Endothelial cell of umbilical vein (primary cell): ENCODE measurements around the gene CDC42EP4. TPM values are rescaled to one million over a fixed set of nuclear protein-coding genes. Genes with fewer than 3 reads are reported as not detected.

Experiments used
- BruUV-seq: library from RNA; stranded (reverse); fragments of 400-500 nt; replicated peaks from 2 replicates; lab custom pipeline; 2021; lab: Mats Ljungman, UMichigan
- CTCF ChIA-PET: fragments of 300-600, 350-600 bp; sonication (Branson Sonifier 250); formaldehyde crosslinking; loops from one replicate; lab custom pipeline; 2021; ENCODE audit warnings: antibody characterized with exemption, inconsistent platforms; lab: Charles Lee
- POLR2A ChIA-PET: fragments of 300-600, 350-600 bp; sonication (Branson Sonifier 250); formaldehyde crosslinking; loops from one replicate; lab custom pipeline; 2021; ENCODE audit warnings: antibody characterized with exemption, inconsistent platforms; lab: Charles Lee
- DNase-seq: peaks from one replicate; pipeline ENCODE4 v3.0.0-alpha.2; 2011; ENCODE audit warnings: low read depth, low spot score
- FAIRE-seq: peaks from 2 replicates; lab custom pipeline; 2011; peaks lifted over from hg19 to GRCh38; lab: Jason Lieb, UNC
- H2AFZ ChIP-seq: 2 replicates; pipeline ENCODE4 v1.6.0; 2012; ENCODE audit warnings: low read depth, low read length, control low read depth, inconsistent platforms
- H3K27ac ChIP-seq: 2 replicates; pipeline ENCODE4 v1.5.1; 2011; ENCODE audit warnings: low read depth, mild to moderate bottlenecking, control low read depth, low read length, moderate library complexity; ENCODE audit not compliant: insufficient read depth
- H3K27me3 ChIP-seq, 2 experiments: 2 replicates each; pipeline versions ENCODE4 v1.6.0 to v1.6.1; 2011; ENCODE audit warnings: low read length in 2 of 2, mixed read lengths in 1 of 2; ENCODE audit not compliant: control insufficient read depth in 2 of 2, insufficient read depth in 2 of 2
- H3K36me3 ChIP-seq, 2 experiments: 2 replicates in 1 of 2; 3 replicates in 1 of 2; pipeline ENCODE4 v1.5.1; 2011; ENCODE audit warnings: low read length in 2 of 2, mild to moderate bottlenecking in 1 of 2, moderate library complexity in 1 of 2; ENCODE audit not compliant: control insufficient read depth in 2 of 2, insufficient read depth in 2 of 2; ENCODE audit errors: extremely low read depth in 1 of 2
- H3K4me1 ChIP-seq: 3 replicates; pipeline ENCODE4 v1.5.1; 2011; ENCODE audit warnings: mild to moderate bottlenecking, low read length; ENCODE audit not compliant: control insufficient read depth, insufficient read depth; ENCODE audit errors: extremely low read depth
- H3K4me2 ChIP-seq: 2 replicates; pipeline ENCODE4 v1.6.1; 2011; ENCODE audit warnings: low read length, control low read depth, mixed read lengths; ENCODE audit not compliant: insufficient read depth
- H3K4me3 ChIP-seq, 3 experiments: fragments of 200-600 bp in 1 of 3; sonication (generic), shearing (Covaris generic) in 1 of 3; replicated peaks in 1 of 3; 2 replicates each; pipeline ENCODE4 v1.5.1; 2011 to 2016; ENCODE audit warnings: control low read depth in 3 of 3, low read length in 3 of 3, mild to moderate bottlenecking in 2 of 3, inconsistent platforms in 1 of 3, low read depth in 1 of 3, moderate library complexity in 1 of 3; ENCODE audit not compliant: insufficient read depth in 1 of 3
- H3K79me2 ChIP-seq: 2 replicates; pipeline ENCODE4 v1.6.0; 2012; ENCODE audit warnings: low read length, inconsistent platforms; ENCODE audit not compliant: control insufficient read depth, insufficient read depth
- H3K9ac ChIP-seq: replicated peaks from 2 replicates; pipeline ENCODE3; 2011; ENCODE audit warnings: low read length, control low read depth; ENCODE audit not compliant: insufficient read depth; ENCODE audit errors: extremely low read depth
- H3K9me1 ChIP-seq: replicated peaks from 3 replicates; pipeline ENCODE4 v1.6.0; 2011; ENCODE audit warnings: mild to moderate bottlenecking, low read length; ENCODE audit not compliant: control insufficient read depth, insufficient read depth; ENCODE audit errors: extremely low read depth
- H3K9me3 ChIP-seq: replicated peaks from 2 replicates; pipeline ENCODE4 v1.5.1; 2012; ENCODE audit warnings: low read length, inconsistent platforms; ENCODE audit not compliant: control insufficient read depth, insufficient read depth
- H4K20me1 ChIP-seq: replicated peaks from 2 replicates; pipeline ENCODE3; 2011; ENCODE audit warnings: mild to moderate bottlenecking, low read length; ENCODE audit not compliant: control insufficient read depth, insufficient read depth; ENCODE audit errors: extremely low read depth
- CTCF ChIP-seq, 2 donors: IDR thresholded peaks; 1 replicate in 1 of 2; 2 replicates in 1 of 2; pipeline ENCODE4 v1.5.1; 2011; ENCODE audit warnings: low read length in 2 of 2, mild to moderate bottlenecking in 2 of 2, moderate library complexity in 2 of 2, control low read depth in 1 of 2, inconsistent platforms in 1 of 2, low read depth in 1 of 2; ENCODE audit not compliant: insufficient read depth in 1 of 2; ENCODE audit errors: extremely low read depth in 1 of 2
- EZH2 ChIP-seq: IDR thresholded peaks from 2 replicates; pipeline ENCODE4 v1.6.1; 2012; ENCODE audit warnings: borderline replicate concordance, low read depth, mild to moderate bottlenecking, moderate library complexity, low read length, inconsistent platforms; ENCODE audit not compliant: severe bottlenecking
- FOS ChIP-seq: IDR thresholded peaks from 2 replicates; pipeline ENCODE4 v1.6.1; 2011; ENCODE audit warnings: mild to moderate bottlenecking, low read length, moderate library complexity, borderline replicate concordance; ENCODE audit not compliant: insufficient read depth
- GATA2 ChIP-seq: IDR thresholded peaks from 2 replicates; pipeline ENCODE4 v1.7.0; 2011; ENCODE audit warnings: low read depth, mild to moderate bottlenecking, moderate library complexity, mixed read lengths, low read length; ENCODE audit not compliant: insufficient read length, insufficient read depth
- JUN ChIP-seq: IDR thresholded peaks from 2 replicates; pipeline ENCODE4 v1.6.1; 2011; ENCODE audit warnings: borderline replicate concordance, low read depth; ENCODE audit not compliant: insufficient read length, insufficient read depth
- MAX ChIP-seq: IDR thresholded peaks from 2 replicates; pipeline ENCODE4 v1.6.1; 2011; ENCODE audit not compliant: insufficient read depth, insufficient read length
- MYC ChIP-seq: IDR thresholded peaks from one replicate; pipeline ENCODE4 v1.6.1; 2011; ENCODE audit warnings: mild to moderate bottlenecking, low read depth, low read length
- POLR2A ChIP-seq: IDR thresholded peaks from 2 replicates; pipeline ENCODE4 v1.6.1; 2012; ENCODE audit warnings: low read depth, mild to moderate bottlenecking, control low read depth, low read length
- POLR2AphosphoS5 ChIP-seq: IDR thresholded peaks from 2 replicates; pipeline ENCODE4 v1.6.1; 2012; ENCODE audit warnings: low read depth, mild to moderate bottlenecking, control low read depth, low read length, moderate library complexity; ENCODE audit not compliant: insufficient read depth
- dilution Hi-C: fragments of 300-500 bp; cut with MboI; formaldehyde crosslinking; loops from one replicate; pipeline ENCODE4 v1.15.0; 2019; ENCODE audit warnings: low sequenced_read_pairs; ENCODE audit not compliant: extremely low pct_ligation_motif_present
- intact Hi-C: fragments of 100-400 bp; cut with micrococcal nuclease; formaldehyde crosslinking; loops from one replicate; pipeline ENCODE4 v1.10.0; 2022
- polyA plus RNA-seq, 4 experiments: library from polyadenylated mRNA; depleted of rRNA in 3 of 4; stranded (reverse) in 3 of 4; unstranded in 1 of 4; fragments of >200 nt; gene quantifications; 2 replicates each; pipeline versions ENCODE4 v1.2.1 to v1.2.3, GENCODE V29; 2011 to 2012; ENCODE audit warnings: missing spikeins in 1 of 4
- total RNA-seq: library from RNA; stranded (reverse); gene quantifications from 2 replicates; pipeline ENCODE4 v1.2.3, GENCODE V29; 2021

Gene CDC42EP4
- total and polyA plus RNA-seq, 2 donors (not counting 3 experiments of a cell fraction or from before 2014, with no cell fraction given): 11.4 to 19.6 TPM

- H3K4me1 ChIP-seq: no peaks in the 10 kb centered on the region
- H3K4me3 ChIP-seq: no peak overlapping the region
- intact Hi-C loops (no loop called here), dilution Hi-C loops (no loop called here)
- ChIA-PET CTCF (interaction anchor here (2.6 kb wide), 1 partner anchor 90 kb away, joined by 16 read pairs; no protein-coding TSS in a partner anchor), POLR2A (no interaction called here)
- H3K9me3 ChIP-seq: no peaks in the 10 kb centered on the region
- no peaks in the 10 kb centered on the region for H3K79me2 ChIP-seq
- H2AFZ ChIP-seq: no peak overlapping the region
- H3K27me3 ChIP-seq: no peaks in the 10 kb centered on the region
- peaks cover 0 to 2% of the 10 kb centered on the region in 2 experiments for H3K36me3 ChIP-seq
- H4K20me1 ChIP-seq: no peaks in the 10 kb centered on the region
- no peaks in the 10 kb centered on the region for H3K9me1 ChIP-seq
- DNase-seq (no peak), FAIRE-seq (no peak)
- H3K4me2 ChIP-seq: no peak overlapping the region
- TF ChIP-seq MYC (no peak), CTCF (IDR thresholded peaks at IDR 0.05; ENCODE audit: extremely low read depth in 1 of 2, insufficient read depth in 1 of 2, low read depth in 1 of 2, low read length in 2 of 2) (no peak), MAX (no peak), JUN (no peak), GATA2 (no peak), FOS (no peak), POLR2AphosphoS5 (no peak), EZH2 (no peak), POLR2A (no peak)
- no peak overlapping the region for H3K27ac ChIP-seq
- no peak overlapping the region for H3K9ac ChIP-seq
- BruUV-seq: no TSS peak
These were observed 31.6 kb downstream of the CDC42EP4 start for GRCh38 chr17:73280191-73280590.
